H1 (cell line): ENCODE measurements around the gene MEIOB. TPM values are rescaled to one million over a fixed set of nuclear protein-coding genes. Genes with fewer than 3 reads are reported as not detected.
A peak's percentile ranks its signal among the peaks of the same experiment; 100 is the strongest.

ENCODE experiments used
- CTCF ChIA-PET: fragments of 300-600 bp; sonication (Branson Sonifier 250); formaldehyde crosslinking; loops from one replicate; lab custom pipeline; 2021; ENCODE audit not compliant: partially characterized antibody; lab: Charles Lee
- POLR2A ChIA-PET: fragments of 300-600 bp; sonication (Branson Sonifier 250); formaldehyde crosslinking; loops from one replicate; lab custom pipeline; 2021; ENCODE audit warnings: inconsistent platforms; ENCODE audit not compliant: partially characterized antibody; lab: Charles Lee
- DNase-seq, 2 experiments: peaks; one replicate each; pipeline versions ENCODE4 v3.0.0 to v3.0.0-alpha.2; 2010 to 2022; ENCODE audit warnings: low spot score in 2 of 2, low read depth in 1 of 2, mixed read lengths in 1 of 2
- FAIRE-seq: peaks from 2 replicates; lab custom pipeline; 2011; peaks lifted over from hg19 to GRCh38; lab: Jason Lieb, UNC
- H2AFZ ChIP-seq: 2 replicates; pipeline ENCODE4 v1.8.1; 2012; ENCODE audit warnings: low read length, inconsistent platforms
- H2AK5ac ChIP-seq: 2 replicates; pipeline ENCODE4 v1.6.1; 2013; ENCODE audit warnings: low read depth, low read length
- H2BK120ac ChIP-seq: replicated peaks from 2 replicates; pipeline ENCODE3; 2013; ENCODE audit warnings: low read depth, low read length, inconsistent platforms
- H2BK12ac ChIP-seq: 2 replicates; pipeline ENCODE4 v1.6.1; 2013; ENCODE audit warnings: low read depth, low read length
- H2BK15ac ChIP-seq: 2 replicates; pipeline ENCODE4 v1.6.1; 2013; ENCODE audit warnings: low read length
- H2BK20ac ChIP-seq: 2 replicates; pipeline ENCODE4 v1.6.1; 2013; ENCODE audit warnings: low read length
- H2BK5ac ChIP-seq: 2 replicates; pipeline ENCODE4 v1.6.1; 2013; ENCODE audit warnings: low read depth, low read length
- H3K14ac ChIP-seq: 2 replicates; pipeline ENCODE4 v1.6.1; 2013; ENCODE audit warnings: inconsistent platforms; ENCODE audit not compliant: insufficient read length
- H3K18ac ChIP-seq: 2 replicates; pipeline ENCODE4 v1.6.1; 2013; ENCODE audit warnings: low read length; ENCODE audit errors: extremely low read depth
- H3K23ac ChIP-seq: 2 replicates; pipeline ENCODE4 v1.6.1; 2013; ENCODE audit warnings: inconsistent platforms; ENCODE audit not compliant: insufficient read length
- H3K23me2 ChIP-seq: 2 replicates; pipeline ENCODE4 v1.6.1; 2013; ENCODE audit warnings: low read depth, low read length
- H3K27ac ChIP-seq: 2 replicates; pipeline ENCODE4 v1.6.1; 2011; ENCODE audit warnings: low read depth, low read length, inconsistent platforms
- H3K27me3 ChIP-seq, 4 experiments: replicated peaks in 1 of 4; 1 replicate in 1 of 4; 2 replicates in 3 of 4; pipeline versions ENCODE4 v1.6.1 to v1.8.1; 2011 to 2013; ENCODE audit warnings: low read length in 3 of 4, mild to moderate bottlenecking in 3 of 4, inconsistent platforms in 2 of 4, mixed read lengths in 2 of 4, moderate library complexity in 1 of 4; ENCODE audit not compliant: control insufficient read depth in 3 of 4, insufficient read depth in 3 of 4; ENCODE audit errors: extremely low read depth in 1 of 4
- H3K36me3 ChIP-seq, 4 experiments: 2 replicates each; pipeline versions ENCODE4 v1.6.1 to v1.8.1; 2011 to 2013; ENCODE audit warnings: mild to moderate bottlenecking in 4 of 4, low read length in 3 of 4, moderate library complexity in 2 of 4, control low read depth in 1 of 4, inconsistent platforms in 1 of 4; ENCODE audit not compliant: insufficient read depth in 4 of 4, control insufficient read depth in 2 of 4
- H3K4ac ChIP-seq: replicated peaks from 2 replicates; pipeline ENCODE3; 2013; ENCODE audit warnings: low read length, low read depth, mixed read lengths, inconsistent platforms; ENCODE audit not compliant: insufficient read length
- H3K4me1 ChIP-seq, 4 experiments: replicated peaks in 1 of 4; 1 replicate in 1 of 4; 2 replicates in 3 of 4; pipeline versions ENCODE4 v1.6.1 to v1.8.1; 2011 to 2013; ENCODE audit warnings: low read length in 3 of 4, inconsistent platforms in 2 of 4, mixed read lengths in 1 of 4; ENCODE audit not compliant: insufficient read depth in 4 of 4, control insufficient read depth in 3 of 4
- H3K4me2 ChIP-seq, 2 experiments: 2 replicates each; pipeline versions ENCODE4 v1.6.1 to v1.8.1; 2011 to 2013; ENCODE audit warnings: low read depth in 2 of 2, low read length in 2 of 2, control low read depth in 1 of 2, inconsistent platforms in 1 of 2, mild to moderate bottlenecking in 1 of 2; ENCODE audit not compliant: insufficient read depth in 1 of 2
- H3K4me3 ChIP-seq, 4 experiments: fragments of 200-600, 300-600 bp in 1 of 4; sonication (generic), shearing (Covaris generic), sonication (Bioruptor Twin) in 1 of 4; 2 replicates each; pipeline versions ENCODE4 v1.5.1 to v1.8.1; 2011 to 2016; ENCODE audit warnings: low read length in 4 of 4, low read depth in 3 of 4, control low read depth in 2 of 4, inconsistent platforms in 2 of 4, mild to moderate bottlenecking in 2 of 4, mixed read lengths in 1 of 4, moderate library complexity in 1 of 4; ENCODE audit not compliant: insufficient read depth in 2 of 4; ENCODE audit errors: extremely low read depth in 1 of 4
- H3K56ac ChIP-seq: replicated peaks from 2 replicates; pipeline ENCODE3; 2013; ENCODE audit warnings: low read depth, mild to moderate bottlenecking, mixed read lengths, low read length, inconsistent platforms; ENCODE audit not compliant: insufficient read length
- H3K79me1 ChIP-seq: 2 replicates; pipeline ENCODE4 v1.6.1; 2013; ENCODE audit warnings: low read depth, low read length, control low read depth
- H3K79me2 ChIP-seq, 2 experiments: 2 replicates each; pipeline versions ENCODE4 v1.6.1 to v1.8.1; 2012 to 2013; ENCODE audit warnings: low read length in 2 of 2, mild to moderate bottlenecking in 2 of 2, inconsistent platforms in 1 of 2; ENCODE audit not compliant: insufficient read depth in 2 of 2, control insufficient read depth in 1 of 2
- H3K9ac ChIP-seq, 4 experiments: replicated peaks in 1 of 4; 1 replicate in 1 of 4; 2 replicates in 3 of 4; pipeline versions ENCODE4 v1.6.1 to v1.8.1; 2011 to 2013; ENCODE audit warnings: low read depth in 3 of 4, low read length in 3 of 4, control low read depth in 2 of 4, mild to moderate bottlenecking in 2 of 4, moderate library complexity in 2 of 4, inconsistent platforms in 1 of 4; ENCODE audit errors: extremely low read depth in 1 of 4
- H3K9me3 ChIP-seq, 2 experiments: 2 replicates each; pipeline versions ENCODE4 v1.6.1 to v1.8.1; 2012 to 2013; ENCODE audit warnings: mild to moderate bottlenecking in 2 of 2, moderate library complexity in 2 of 2, control low read depth in 1 of 2, inconsistent platforms in 1 of 2, low read depth in 1 of 2, low read length in 1 of 2, mixed read lengths in 1 of 2; ENCODE audit not compliant: insufficient read depth in 2 of 2
- H4K20me1 ChIP-seq, 2 experiments: replicated peaks in 1 of 2; 2 replicates each; pipeline versions ENCODE3 to v1.8.1; 2011 to 2013; ENCODE audit warnings: inconsistent platforms in 2 of 2, low read length in 2 of 2, mild to moderate bottlenecking in 1 of 2; ENCODE audit not compliant: insufficient read depth in 2 of 2, control insufficient read depth in 1 of 2
- H4K5ac ChIP-seq: 2 replicates; pipeline ENCODE4 v1.6.1; 2013; ENCODE audit warnings: low read length, low read depth, mixed read lengths, inconsistent platforms; ENCODE audit not compliant: insufficient read length
- H4K8ac ChIP-seq: 2 replicates; pipeline ENCODE4 v1.8.0; 2013; ENCODE audit warnings: mild to moderate bottlenecking, moderate library complexity, low read length, inconsistent platforms; ENCODE audit not compliant: insufficient read depth; ENCODE audit errors: extremely low read depth
- H4K91ac ChIP-seq: replicated peaks from 2 replicates; pipeline ENCODE3; 2013; ENCODE audit warnings: low read length, mixed read lengths, inconsistent platforms; ENCODE audit not compliant: insufficient read length
- BACH1 ChIP-seq: IDR thresholded peaks from 2 replicates; pipeline ENCODE4 v1.6.1; 2012; ENCODE audit warnings: low read length, improper control_type of control experiment
- CTCF ChIP-seq, 3 experiments: IDR thresholded peaks; 1 replicate in 2 of 3; 2 replicates in 1 of 3; pipeline versions ENCODE4 v1.5.1 to v1.6.1; 2011; ENCODE audit warnings: low read length in 3 of 3, mild to moderate bottlenecking in 3 of 3, inconsistent platforms in 2 of 3, low read depth in 1 of 3, moderate library complexity in 1 of 3; ENCODE audit not compliant: insufficient read depth in 1 of 3; ENCODE audit errors: control extremely low read depth in 1 of 3
- POLR2AphosphoS5 ChIP-seq: IDR thresholded peaks from 2 replicates; pipeline ENCODE4 v1.6.1; 2011; ENCODE audit warnings: low read depth, low read length
- RFX5 ChIP-seq: IDR thresholded peaks from 2 replicates; pipeline ENCODE4 v1.6.1; 2011; ENCODE audit warnings: low read depth, low read length, improper control_type of control experiment, borderline replicate concordance
- SP4 ChIP-seq: IDR thresholded peaks from 2 replicates; pipeline ENCODE4 v1.6.1; 2012; ENCODE audit warnings: low read length, inconsistent platforms
- WGBS, 2 experiments: shearing (Covaris generic) in 1 of 2; methylation state at CpG; one replicate each; pipeline versions ENCODE4 v1.1.6 to v1.1.7; 2013 to 2015; ENCODE audit warnings: low lambda C conversion rate in 2 of 2, mixed read lengths in 2 of 2, inconsistent platforms in 1 of 2, low coverage in 1 of 2, missing lambda C conversion rate in 1 of 2; ENCODE audit not compliant: insufficient replicate concordance in 2 of 2, insufficient coverage in 1 of 2, insufficient read length in 1 of 2; ENCODE audit errors: extremely low coverage in 1 of 2, missing lambda C conversion rate in 1 of 2; 5-methylcytosine and 5-hydroxymethylcytosine counted together
- polyA plus RNA-seq, 7 experiments: library from polyadenylated mRNA; depleted of rRNA in 3 of 7; stranded (reverse) in 5 of 7; unstranded in 2 of 7; fragments of >200 nt in 5 of 7; fragments of 200-250 nt in 2 of 7; gene quantifications; 1 replicate in 5 of 7; 2 replicates in 1 of 7; 4 replicates in 1 of 7; pipeline versions ENCODE4 v1.2.1 to v1.2.3, GENCODE V29; 2011 to 2013; ENCODE audit warnings: missing spikeins in 2 of 7, mixed read lengths in 2 of 7
- total RNA-seq: library from RNA; stranded (reverse); fragmentation: NEBNext Ultra II Directional; extraction: Animal tissue kit (Norgen Biotek cat#: 25700); gene quantifications from 2 replicates; pipeline ENCODE4 v1.2.1, GENCODE V29; 2021
- TF ChIP-seq, protein P1 (sequence below): IDR thresholded peaks from 2 replicates; pipeline ENCODE4 v1.6.1; 2012; ENCODE audit warnings: low read length, inconsistent platforms

Gene MEIOB
- total and polyA plus RNA-seq, 2 of the 8 experiments (the other 6 are each of a cell fraction or from before 2014, with no cell fraction given), result 0.63 to 1.1 TPM

DNA sequence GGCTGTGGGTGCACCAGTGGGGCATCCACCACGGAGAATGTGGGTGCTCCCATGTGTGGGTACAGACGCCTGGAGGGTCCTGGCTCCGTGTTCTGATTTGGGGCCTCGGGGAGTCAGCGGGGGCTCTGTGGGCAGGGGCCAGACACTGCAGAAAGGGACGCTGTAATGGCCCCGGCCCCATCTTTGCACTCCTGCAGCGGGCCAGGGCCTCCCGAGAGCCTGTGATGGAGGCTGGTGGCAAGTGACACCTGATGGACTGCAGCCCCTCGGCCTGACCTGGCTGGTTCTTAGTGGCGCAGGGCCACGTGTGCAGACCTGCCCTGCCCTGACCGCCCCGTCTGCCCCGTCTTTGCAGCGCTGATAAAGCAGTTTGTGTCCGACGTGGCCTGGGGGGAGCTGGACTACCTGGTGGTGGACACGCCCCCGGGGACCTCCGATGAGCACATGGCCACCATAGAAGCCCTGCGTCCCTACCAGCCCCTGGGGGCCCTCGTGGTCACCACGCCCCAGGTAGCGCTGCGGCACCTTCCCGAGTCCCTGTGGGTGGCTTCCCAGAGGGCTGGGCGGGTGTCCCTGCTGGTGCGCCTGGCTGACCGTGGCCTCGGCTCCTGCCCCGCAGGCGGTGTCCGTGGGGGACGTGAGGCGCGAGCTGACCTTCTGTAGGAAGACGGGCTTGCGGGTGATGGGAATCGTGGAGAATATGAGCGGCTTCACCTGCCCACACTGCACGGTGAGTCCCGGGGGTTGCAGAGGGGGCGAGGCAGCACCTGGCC, 84.5 kb downstream of the MEIOB start:
- no peak for FAIRE-seq
- TF ChIP-seq, protein P1, sequence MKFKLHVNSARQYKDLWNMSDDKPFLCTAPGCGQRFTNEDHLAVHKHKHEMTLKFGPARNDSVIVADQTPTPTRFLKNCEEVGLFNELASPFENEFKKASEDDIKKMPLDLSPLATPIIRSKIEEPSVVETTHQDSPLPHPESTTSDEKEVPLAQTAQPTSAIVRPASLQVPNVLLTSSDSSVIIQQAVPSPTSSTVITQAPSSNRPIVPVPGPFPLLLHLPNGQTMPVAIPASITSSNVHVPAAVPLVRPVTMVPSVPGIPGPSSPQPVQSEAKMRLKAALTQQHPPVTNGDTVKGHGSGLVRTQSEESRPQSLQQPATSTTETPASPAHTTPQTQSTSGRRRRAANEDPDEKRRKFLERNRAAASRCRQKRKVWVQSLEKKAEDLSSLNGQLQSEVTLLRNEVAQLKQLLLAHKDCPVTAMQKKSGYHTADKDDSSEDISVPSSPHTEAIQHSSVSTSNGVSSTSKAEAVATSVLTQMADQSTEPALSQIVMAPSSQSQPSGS, result no peak
- no peak for TF ChIP-seq BACH1
- no peak for TF ChIP-seq POLR2AphosphoS5
- no peak for TF ChIP-seq CTCF (IDR thresholded peaks at IDR 0.05; ENCODE audit: control extremely low read depth in 1 of 3, insufficient read depth in 1 of 3, low read depth in 1 of 3, low read length in 3 of 3)
- no peak for TF ChIP-seq RFX5
- TF ChIP-seq SP4, result no peak
- Histone ChIP-seq H3K27ac (no peak overlapping the region), H2BK5ac (no peak overlapping the region), H3K4me1 (no peaks in the 10 kb centered on the region; a peak in 1 of 7 replicates), H3K56ac (no peak overlapping the region), H4K91ac (no peak overlapping the region), H3K14ac (no peak overlapping the region), H3K27me3 (no peaks in the 10 kb centered on the region), H4K5ac (no peak overlapping the region), H3K9ac (no peak overlapping the region), H3K79me2 (peaks cover 0 to 35% of the 10 kb centered on the region in 2 experiments; a peak in 3 of 4 replicates), H3K36me3 (peaks cover 0 to 44% (median 2%) of the 10 kb centered on the region in 4 experiments; a peak in 4 of 8 replicates), H3K4me3 (no peak overlapping the region), H2AFZ (no peak overlapping the region), H3K9me3 (no peaks in the 10 kb centered on the region), H4K8ac (0 out of 2 replicates have a peak overlapping the region, but pooled peaks have one; percentile 51), H2AK5ac (no peak overlapping the region), H2BK120ac (no peak overlapping the region), H2BK12ac (no peak overlapping the region), H3K4ac (no peak overlapping the region), H3K23ac (no peak overlapping the region), H4K20me1 (peaks cover 20 to 21% of the 10 kb centered on the region in 2 experiments), H2BK15ac (no peak overlapping the region), H3K18ac (no peak overlapping the region), H2BK20ac (no peak overlapping the region), H3K79me1 (peaks cover 13% of the 10 kb centered on the region; the same call in 1 of the 2 replicates), H3K4me2 (no peak overlapping the region), H3K23me2 (peaks cover 3% of the 10 kb centered on the region; the same call in 1 of the 2 replicates)
- ChIA-PET POLR2A (interaction anchor here (1.6 to 4.0 kb wide), 5 partner anchors 8 to 33 kb away, joined by 3 to 15 read pairs (median 5); partner anchors contain the start of gene NME3), CTCF (interaction anchor here (1.8 kb wide), 1 partner anchor 63 kb away, joined by 7 read pairs; no protein-coding TSS in a partner anchor)
- 97% methylated on average over 23 of the region's 44 CpGs; no CpG with 5 or more reads in 1 of the 2 experiments for WGBS, 2 experiments
- DNase-seq, result no peak
